ENCODE data around the gene EPC1.
A peak's percentile ranks its signal among the peaks of the same experiment; 100 is the strongest.

The EPC1 gene

GRCh38 chr10:32308027-32308603 is 38.8 kb downstream of the EPC1 start:
- H3K4me3 Mint-ChIP-seq = no peak overlapping the region
- TF ChIP-seq CTCF (IDR thresholded peaks at IDR 0.05) = no peak
- peaks cover 14% of the 10 kb centered on the region for H3K9me3 Mint-ChIP-seq
- peaks cover 79% of the 10 kb centered on the region for H3K36me3 Mint-ChIP-seq (ENCODE audit: low read depth)
- DNase-seq = no peak
- H3K27me3 Mint-ChIP-seq (ENCODE audit: low read depth, poor library complexity) = no peaks in the 10 kb centered on the region
- no peak overlapping the region for H3K27ac Mint-ChIP-seq
- H3K4me1 Mint-ChIP-seq = no peaks in the 10 kb centered on the region

DNA sequence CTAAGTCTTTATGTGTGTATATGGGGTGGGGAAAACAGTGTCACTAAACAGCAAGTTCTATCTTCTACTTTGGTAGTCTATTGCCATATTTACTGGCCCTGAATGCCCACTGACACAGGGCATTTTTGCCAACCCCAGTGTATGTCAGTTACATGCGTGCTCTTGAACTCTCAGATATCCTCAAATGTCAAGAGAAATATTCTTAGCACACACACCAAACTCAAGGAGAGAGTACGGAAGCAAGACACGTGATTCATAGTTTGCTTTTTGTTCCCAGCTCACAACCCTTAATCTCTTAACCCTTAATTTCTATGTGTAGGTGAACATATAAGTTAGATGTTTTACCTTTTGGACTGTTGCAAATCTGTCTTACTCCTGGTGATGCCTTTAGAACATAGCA is 39.3 kb downstream of the EPC1 start:
- Mint-ChIP-seq H3K9me3 (peaks cover 15% of the 10 kb centered on the region), H3K27ac (no peak overlapping the region), H3K4me1 (no peaks in the 10 kb centered on the region), H3K4me3 (no peak overlapping the region), H3K36me3 (ENCODE audit: low read depth) (peaks cover 79% of the 10 kb centered on the region), H3K27me3 (ENCODE audit: low read depth, poor library complexity) (no peaks in the 10 kb centered on the region)
- DNase-seq = no peak
- no peak for TF ChIP-seq CTCF (IDR thresholded peaks at IDR 0.05)

GRCh38 chr10:32299354-32299980 is 47.5 kb downstream of the EPC1 start:
- H3K4me1 Mint-ChIP-seq = no peaks in the 10 kb centered on the region
- peak overlapping the region; percentile 38 for H3K27ac Mint-ChIP-seq
- no peak overlapping the region for H3K4me3 Mint-ChIP-seq
- peaks cover 66% of the 10 kb centered on the region for H3K36me3 Mint-ChIP-seq (ENCODE audit: low read depth)
- DNase-seq = no peak
- H3K9me3 Mint-ChIP-seq = peaks cover 26% of the 10 kb centered on the region
- TF ChIP-seq CTCF (IDR thresholded peaks at IDR 0.05) = no peak
- H3K27me3 Mint-ChIP-seq (ENCODE audit: low read depth, poor library complexity) = no peaks in the 10 kb centered on the region

DNA sequence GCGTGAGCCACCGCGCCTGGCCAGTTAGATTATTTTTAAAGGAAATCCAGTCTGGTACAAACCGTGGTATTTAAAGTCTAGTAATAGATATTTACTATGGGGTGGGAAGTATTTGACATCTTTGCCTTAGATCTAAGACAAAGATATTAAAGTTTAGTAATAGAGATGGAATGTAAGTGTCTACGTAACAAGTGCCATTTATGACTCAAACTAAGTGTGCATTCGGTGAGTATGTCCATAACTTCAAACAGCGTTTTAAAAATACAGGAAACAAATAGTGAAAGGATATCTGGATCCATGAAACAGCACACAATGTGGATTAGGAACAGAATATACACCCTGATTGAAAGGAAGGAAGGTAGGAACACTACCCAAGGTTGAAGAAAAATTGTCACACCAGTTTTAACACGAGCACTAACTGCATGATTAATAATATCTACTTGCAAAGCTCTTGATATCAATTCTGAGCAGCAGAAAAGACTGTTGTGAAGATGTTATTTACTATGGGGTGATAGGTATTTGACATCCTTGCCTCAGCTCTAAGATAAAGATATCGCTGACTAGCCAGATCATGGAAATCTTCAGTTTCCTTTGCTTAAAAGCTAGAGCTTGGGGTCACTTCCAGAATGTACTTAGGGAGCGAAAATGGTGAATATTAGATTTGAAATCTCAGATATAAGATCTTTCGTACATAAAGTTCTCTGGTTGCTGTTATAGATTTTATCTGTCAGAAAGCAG is 48.7 kb downstream of the EPC1 start:
- Mint-ChIP-seq H3K9me3 (peaks cover 26% of the 10 kb centered on the region), H3K27ac (no peak overlapping the region), H3K4me3 (no peak overlapping the region), H3K4me1 (no peaks in the 10 kb centered on the region), H3K36me3 (ENCODE audit: low read depth) (peaks cover 54% of the 10 kb centered on the region), H3K27me3 (ENCODE audit: low read depth, poor library complexity) (no peaks in the 10 kb centered on the region)
- DNase-seq = no peak
- no peak for TF ChIP-seq CTCF (IDR thresholded peaks at IDR 0.05)

DNA sequence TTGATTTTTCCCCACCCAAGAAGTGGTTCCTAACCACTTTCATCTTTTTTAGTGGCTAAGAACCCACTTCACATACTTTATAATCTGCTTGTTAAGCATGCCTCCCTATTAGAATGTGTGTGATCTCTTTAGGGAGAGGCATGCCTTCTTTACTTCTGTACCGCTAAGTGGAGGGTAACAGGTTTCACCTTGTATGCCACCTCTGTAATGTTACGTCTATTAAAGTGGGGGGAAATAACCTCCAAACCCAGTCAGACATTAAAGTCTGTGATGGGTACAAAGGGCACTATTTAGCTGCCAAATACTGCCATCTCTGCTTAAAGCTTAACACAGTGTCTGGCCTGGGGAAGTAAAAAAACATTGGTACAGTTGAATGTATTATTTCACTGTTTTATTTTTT is 51.9 kb downstream of the EPC1 start:
- Mint-ChIP-seq H3K4me3 (no peak overlapping the region), H3K9me3 (peaks cover 5% of the 10 kb centered on the region), H3K27ac (no peak overlapping the region), H3K36me3 (ENCODE audit: low read depth) (peaks cover 30% of the 10 kb centered on the region), H3K4me1 (no peaks in the 10 kb centered on the region), H3K27me3 (ENCODE audit: low read depth, poor library complexity) (no peaks in the 10 kb centered on the region)
- DNase-seq = no peak
- no peak for TF ChIP-seq CTCF (IDR thresholded peaks at IDR 0.05)

Data from nephron progenitor cell (in vitro differentiated cells).